ENCODE results near the gene SDS. TPM values are rescaled to one million over a fixed set of nuclear protein-coding genes. Genes with fewer than 3 reads are reported as not detected.

SDS gene
- total RNA-seq, 1 experiment from 2014 or later = not detected

- Histone ChIP-seq H3K36me3 (no peaks in the 10 kb centered on the region), H3K27ac (no peak overlapping the region), H3K4me3 (no peak overlapping the region), H3K9me3 (replicated peaks) (no peaks in the 10 kb centered on the region), H3K4me1 (no peaks in the 10 kb centered on the region), H3K27me3 (peaks cover 4% of the 10 kb centered on the region; the same call in 1 of the 2 replicates)
- no peak for DNase-seq
These were observed 34.0 kb upstream of the SDS start for GRCh38 chr12:113437729-113438100.

DNA sequence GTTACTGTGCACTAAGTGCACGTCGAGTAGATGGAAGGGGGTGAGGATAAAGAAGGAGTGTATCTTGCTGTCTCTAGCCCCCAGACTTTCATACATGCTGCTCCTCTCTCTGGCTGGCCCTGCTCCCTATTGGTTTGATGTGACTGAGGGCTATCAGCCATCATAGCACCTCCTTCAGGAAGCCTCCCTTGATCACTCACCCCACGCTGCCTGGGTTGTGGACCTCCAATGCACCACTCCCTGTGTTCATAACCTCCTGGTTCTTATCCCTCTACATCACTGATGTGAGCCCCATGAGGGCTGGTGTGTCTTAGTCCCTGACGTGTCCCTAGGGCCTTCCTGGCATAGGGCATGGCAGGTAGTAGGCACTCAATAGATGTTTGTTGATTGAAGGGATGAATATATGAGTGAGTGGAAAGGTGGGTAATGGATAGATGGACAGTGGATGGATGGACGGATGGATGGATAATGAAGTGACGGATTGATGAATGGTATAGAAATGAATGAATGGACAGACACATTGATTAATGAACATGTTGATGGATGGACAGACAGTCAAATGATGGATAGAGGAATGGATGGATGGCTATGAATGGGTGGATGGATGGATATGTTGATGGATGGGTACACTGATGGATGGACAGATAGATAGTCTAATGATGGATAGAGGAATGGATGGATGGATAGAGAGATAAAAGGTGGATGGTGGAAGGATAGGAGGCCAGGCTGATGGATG lies 33.5 kb upstream of the SDS start:
- Histone ChIP-seq H3K27me3 (peaks cover 4% of the 10 kb centered on the region; the same call in 1 of the 2 replicates), H3K4me1 (no peaks in the 10 kb centered on the region), H3K9me3 (replicated peaks) (no peaks in the 10 kb centered on the region), H3K27ac (no peak overlapping the region), H3K4me3 (no peak overlapping the region), H3K36me3 (no peaks in the 10 kb centered on the region)
- no peak for DNase-seq

- Histone ChIP-seq H3K9me3 (replicated peaks) (no peaks in the 10 kb centered on the region), H3K36me3 (no peaks in the 10 kb centered on the region), H3K4me3 (no peak overlapping the region), H3K27me3 (0 out of 2 replicates have a peak, but pooled peaks cover 4% of the 10 kb centered on the region), H3K27ac (no peak overlapping the region), H3K4me1 (no peaks in the 10 kb centered on the region)
- DNase-seq = no peak
These were observed 32.9 kb upstream of the SDS start for GRCh38 chr12:113436586-113436985.

DNA sequence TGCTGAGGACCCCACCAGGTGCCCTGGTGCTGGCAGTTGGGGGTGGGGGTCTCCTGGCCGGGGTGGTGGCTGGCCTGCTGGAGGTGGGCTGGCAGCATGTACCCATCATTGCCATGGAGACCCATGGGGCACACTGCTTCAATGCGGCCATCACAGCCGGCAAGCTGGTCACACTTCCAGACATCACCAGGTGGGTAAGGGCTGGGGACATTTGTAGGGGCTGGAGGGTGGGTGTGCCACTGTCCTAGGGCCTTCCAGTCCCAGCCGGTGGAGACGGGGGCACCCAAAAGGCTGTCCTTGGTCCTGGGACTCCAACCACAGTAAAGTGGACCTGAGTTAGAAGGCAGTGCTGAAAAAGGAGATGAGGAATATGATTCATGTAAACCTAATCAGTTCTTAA lies 31.7 kb upstream of the SDS start:
- Histone ChIP-seq H3K36me3 (no peaks in the 10 kb centered on the region), H3K9me3 (replicated peaks) (no peaks in the 10 kb centered on the region), H3K27me3 (no peaks in the 10 kb centered on the region), H3K4me1 (no peaks in the 10 kb centered on the region), H3K27ac (no peak overlapping the region), H3K4me3 (no peak overlapping the region)
- DNase-seq = no peak

GRCh38 chr12:113432986-113433385 lies 29.3 kb upstream of the SDS start:
- Histone ChIP-seq H3K27ac (no peak overlapping the region), H3K4me3 (no peak overlapping the region), H3K9me3 (replicated peaks) (no peaks in the 10 kb centered on the region), H3K4me1 (no peaks in the 10 kb centered on the region), H3K36me3 (no peaks in the 10 kb centered on the region), H3K27me3 (no peaks in the 10 kb centered on the region)
- no peak for DNase-seq

DNA sequence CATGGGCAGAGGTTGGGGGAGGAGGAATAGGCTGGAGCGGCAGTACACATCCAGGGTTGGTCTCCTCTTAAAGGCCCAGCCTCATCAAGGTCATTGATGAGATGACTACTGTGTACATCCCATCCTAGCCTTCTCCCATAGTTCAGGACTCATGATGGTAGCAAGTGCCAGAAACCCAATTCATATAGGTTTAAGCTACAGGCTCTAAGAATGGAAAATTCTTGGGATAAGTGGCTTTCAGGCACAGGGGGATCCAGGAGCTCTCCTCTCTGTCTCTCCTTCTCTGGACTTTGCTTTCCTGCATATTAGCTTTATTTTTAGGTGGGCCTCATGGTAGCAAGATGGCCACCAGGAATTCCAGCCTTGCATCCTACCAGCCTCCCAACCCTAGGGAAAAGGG lies 24.8 kb upstream of the SDS start:
- Histone ChIP-seq H3K4me3 (no peak overlapping the region), H3K27me3 (no peaks in the 10 kb centered on the region), H3K9me3 (replicated peaks) (no peaks in the 10 kb centered on the region), H3K36me3 (no peaks in the 10 kb centered on the region), H3K4me1 (no peaks in the 10 kb centered on the region), H3K27ac (no peak overlapping the region)
- no peak for DNase-seq

GRCh38 chr12:113427882-113428281 lies 24.2 kb upstream of the SDS start:
- no peak overlapping the region for H3K4me3 ChIP-seq
- H3K36me3 ChIP-seq = no peaks in the 10 kb centered on the region
- no peaks in the 10 kb centered on the region for H3K27me3 ChIP-seq
- H3K9me3 ChIP-seq (replicated peaks) = no peaks in the 10 kb centered on the region
- no peak overlapping the region for H3K27ac ChIP-seq
- 0 out of 2 replicates have a peak, but pooled peaks cover 4% of the 10 kb centered on the region for H3K4me1 ChIP-seq
- no peak for DNase-seq

- H3K36me3 ChIP-seq = no peaks in the 10 kb centered on the region
- 0 out of 2 replicates have a peak, but pooled peaks cover 4% of the 10 kb centered on the region for H3K4me1 ChIP-seq
- no peak overlapping the region for H3K27ac ChIP-seq
- H3K9me3 ChIP-seq (replicated peaks) = no peaks in the 10 kb centered on the region
- no peaks in the 10 kb centered on the region for H3K27me3 ChIP-seq
- H3K4me3 ChIP-seq = no peak overlapping the region
- peak in 1 of 2 experiments; percentile 21 for DNase-seq
These were observed 22.3 kb upstream of the SDS start for GRCh38 chr12:113425960-113426453.

- DNase-seq = peak; percentile 40 to 71
- no peaks in the 10 kb centered on the region for H3K36me3 ChIP-seq
- no peak overlapping the region for H3K27ac ChIP-seq
- no peaks in the 10 kb centered on the region for H3K9me3 ChIP-seq (replicated peaks)
- H3K4me3 ChIP-seq = no peak overlapping the region
- no peaks in the 10 kb centered on the region for H3K27me3 ChIP-seq
- 0 out of 2 replicates have a peak, but pooled peaks cover 4% of the 10 kb centered on the region for H3K4me1 ChIP-seq
These were observed 21.5 kb upstream of the SDS start for GRCh38 chr12:113424915-113425823.

DNA sequence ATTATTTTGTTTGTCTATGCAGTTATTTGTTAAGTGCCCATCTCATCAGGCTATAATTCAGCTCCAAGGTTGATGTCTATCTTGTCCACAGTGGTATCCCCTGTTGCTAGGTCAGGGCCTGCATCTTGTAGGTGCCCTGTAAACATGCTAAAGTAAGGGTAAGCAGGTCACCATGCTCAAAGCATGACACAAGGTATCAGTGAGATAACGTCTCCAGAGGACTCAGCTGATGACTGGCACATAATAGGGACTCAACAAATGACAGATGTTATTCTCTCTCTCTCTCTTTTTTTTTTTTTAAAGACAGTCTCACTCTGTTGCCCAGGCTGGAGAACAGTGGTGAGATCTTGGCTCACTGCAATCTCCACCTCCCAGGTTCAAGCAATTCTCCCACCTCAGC lies 20.8 kb upstream of the SDS start:
- no peaks in the 10 kb centered on the region for H3K9me3 ChIP-seq (replicated peaks)
- H3K4me1 ChIP-seq = 0 out of 2 replicates have a peak, but pooled peaks cover 4% of the 10 kb centered on the region
- no peak for DNase-seq
- no peaks in the 10 kb centered on the region for H3K27me3 ChIP-seq
- H3K4me3 ChIP-seq = no peak overlapping the region
- H3K27ac ChIP-seq = no peak overlapping the region
- H3K36me3 ChIP-seq = no peaks in the 10 kb centered on the region

DNA sequence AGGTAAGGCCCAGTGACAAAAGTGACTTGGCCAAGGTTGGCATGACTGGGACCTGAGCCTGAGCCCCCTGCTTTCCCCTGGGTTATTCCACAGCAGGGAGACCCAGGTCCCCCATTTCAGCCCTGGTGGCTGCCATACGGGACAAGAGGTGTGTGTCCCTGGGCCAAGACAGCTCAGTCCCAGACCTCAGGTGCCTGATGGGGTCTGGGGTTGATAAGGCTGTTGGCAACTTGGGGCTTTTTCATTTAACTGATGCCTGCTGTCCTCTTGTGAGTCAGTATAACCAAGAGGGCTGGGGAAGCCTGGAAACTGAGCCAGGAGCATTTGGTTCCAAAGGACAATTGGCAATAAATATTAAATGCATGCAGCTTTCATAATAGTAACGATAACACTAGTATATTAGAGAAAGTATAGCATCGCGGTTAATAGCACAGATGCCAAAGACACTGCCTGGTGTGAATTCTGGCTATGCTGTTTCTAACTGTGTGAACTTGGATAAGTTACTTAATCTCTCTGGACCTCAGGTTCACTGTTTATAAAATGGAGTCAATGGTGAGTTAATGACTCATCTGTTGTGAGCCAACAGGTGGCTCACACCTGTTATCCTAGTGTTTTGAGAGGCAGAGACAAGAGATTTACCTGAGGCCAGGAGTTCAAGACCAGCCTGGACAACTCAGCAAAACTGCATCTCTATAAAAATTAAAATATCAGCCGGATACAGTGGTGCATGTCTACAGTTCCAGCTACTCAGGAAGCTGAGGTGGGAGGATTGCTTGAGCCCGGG lies 19.4 kb upstream of the SDS start:
- Histone ChIP-seq H3K36me3 (no peaks in the 10 kb centered on the region), H3K4me1 (0 out of 2 replicates have a peak, but pooled peaks cover 4% of the 10 kb centered on the region), H3K9me3 (replicated peaks) (no peaks in the 10 kb centered on the region), H3K27me3 (no peaks in the 10 kb centered on the region), H3K4me3 (peak overlapping the region; percentile 53), H3K27ac (no peak overlapping the region)
- DNase-seq = peak in 1 of 2 experiments; percentile 13

- H3K4me1 ChIP-seq = 0 out of 2 replicates have a peak, but pooled peaks cover 4% of the 10 kb centered on the region
- no peaks in the 10 kb centered on the region for H3K9me3 ChIP-seq (replicated peaks)
- peak within 1 kb of the TSS; percentile 53 for H3K4me3 ChIP-seq
- no peaks in the 10 kb centered on the region for H3K36me3 ChIP-seq
- no peaks in the 10 kb centered on the region for H3K27me3 ChIP-seq
- peak; percentile 77 to 79 for DNase-seq
- no peak within 1 kb of the TSS; the same call in 1 of the 2 replicates for H3K27ac ChIP-seq
These were observed 18.6 kb upstream of the SDS start, which contains the start of gene SDSL for GRCh38 chr12:113422030-113422885. Gene SDSL, plus strand, starts transcription at chr12:113422380. Its CDS starts 5,603 bp downstream, at chr12:113427983.

GRCh38 chr12:113420996-113421595 lies 17.4 kb upstream of the SDS start:
- Histone ChIP-seq H3K36me3 (no peaks in the 10 kb centered on the region), H3K4me1 (0 out of 2 replicates have a peak, but pooled peaks cover 4% of the 10 kb centered on the region), H3K27ac (no peak overlapping the region), H3K27me3 (no peaks in the 10 kb centered on the region), H3K4me3 (no peak overlapping the region), H3K9me3 (replicated peaks) (no peaks in the 10 kb centered on the region)
- no peak for DNase-seq

Measured in SJCRH30 (cell line).